ENCODE measurements around the gene HOXA7.

HOXA7 gene

DNA sequence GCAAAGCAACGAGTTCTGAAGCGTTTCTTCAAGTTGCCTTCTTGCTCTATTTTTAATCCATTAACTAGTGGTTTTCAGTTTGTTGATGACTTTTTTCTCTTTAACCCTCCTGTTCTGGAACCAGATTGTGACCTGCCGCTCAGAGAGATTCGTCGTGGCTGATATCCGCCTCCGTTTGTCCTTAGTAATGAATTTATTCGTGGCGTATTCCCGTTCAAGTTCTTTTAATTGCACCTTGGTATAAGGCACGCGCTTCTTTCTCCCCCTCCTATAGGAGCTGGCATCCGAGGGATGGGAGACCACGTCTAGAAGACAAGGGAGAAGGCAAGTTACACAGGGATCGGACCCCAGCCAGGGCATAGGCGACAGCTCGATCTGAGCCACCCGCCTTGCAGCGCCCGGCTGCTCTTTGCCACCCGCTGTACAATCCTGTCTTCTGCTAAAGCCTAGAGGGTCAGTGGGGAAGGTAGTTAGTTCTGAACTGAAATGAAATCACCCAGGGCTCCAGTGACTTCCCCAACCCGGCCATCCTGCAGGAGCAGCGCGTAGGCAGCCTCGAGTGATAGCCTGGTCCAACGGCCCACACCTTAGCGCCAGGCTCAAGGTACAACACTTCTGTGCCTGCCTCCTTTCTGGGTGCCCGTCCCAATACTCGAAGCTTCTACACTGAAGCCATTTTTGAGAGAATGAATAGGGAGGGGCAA is 41.8 kb upstream of the HOXA7 start:
- Histone ChIP-seq H3K4me3 (no peak overlapping the region), H3K27ac (no peak overlapping the region)
- TF ChIP-seq, protein P1, sequence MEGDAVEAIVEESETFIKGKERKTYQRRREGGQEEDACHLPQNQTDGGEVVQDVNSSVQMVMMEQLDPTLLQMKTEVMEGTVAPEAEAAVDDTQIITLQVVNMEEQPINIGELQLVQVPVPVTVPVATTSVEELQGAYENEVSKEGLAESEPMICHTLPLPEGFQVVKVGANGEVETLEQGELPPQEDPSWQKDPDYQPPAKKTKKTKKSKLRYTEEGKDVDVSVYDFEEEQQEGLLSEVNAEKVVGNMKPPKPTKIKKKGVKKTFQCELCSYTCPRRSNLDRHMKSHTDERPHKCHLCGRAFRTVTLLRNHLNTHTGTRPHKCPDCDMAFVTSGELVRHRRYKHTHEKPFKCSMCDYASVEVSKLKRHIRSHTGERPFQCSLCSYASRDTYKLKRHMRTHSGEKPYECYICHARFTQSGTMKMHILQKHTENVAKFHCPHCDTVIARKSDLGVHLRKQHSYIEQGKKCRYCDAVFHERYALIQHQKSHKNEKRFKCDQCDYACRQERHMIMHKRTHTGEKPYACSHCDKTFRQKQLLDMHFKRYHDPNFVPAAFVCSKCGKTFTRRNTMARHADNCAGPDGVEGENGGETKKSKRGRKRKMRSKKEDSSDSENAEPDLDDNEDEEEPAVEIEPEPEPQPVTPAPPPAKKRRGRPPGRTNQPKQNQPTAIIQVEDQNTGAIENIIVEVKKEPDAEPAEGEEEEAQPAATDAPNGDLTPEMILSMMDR (IDR thresholded peaks at IDR 0.05), result no peak
- DNase-seq (ENCODE audit: low spot score), result peak; percentile 60

DNA sequence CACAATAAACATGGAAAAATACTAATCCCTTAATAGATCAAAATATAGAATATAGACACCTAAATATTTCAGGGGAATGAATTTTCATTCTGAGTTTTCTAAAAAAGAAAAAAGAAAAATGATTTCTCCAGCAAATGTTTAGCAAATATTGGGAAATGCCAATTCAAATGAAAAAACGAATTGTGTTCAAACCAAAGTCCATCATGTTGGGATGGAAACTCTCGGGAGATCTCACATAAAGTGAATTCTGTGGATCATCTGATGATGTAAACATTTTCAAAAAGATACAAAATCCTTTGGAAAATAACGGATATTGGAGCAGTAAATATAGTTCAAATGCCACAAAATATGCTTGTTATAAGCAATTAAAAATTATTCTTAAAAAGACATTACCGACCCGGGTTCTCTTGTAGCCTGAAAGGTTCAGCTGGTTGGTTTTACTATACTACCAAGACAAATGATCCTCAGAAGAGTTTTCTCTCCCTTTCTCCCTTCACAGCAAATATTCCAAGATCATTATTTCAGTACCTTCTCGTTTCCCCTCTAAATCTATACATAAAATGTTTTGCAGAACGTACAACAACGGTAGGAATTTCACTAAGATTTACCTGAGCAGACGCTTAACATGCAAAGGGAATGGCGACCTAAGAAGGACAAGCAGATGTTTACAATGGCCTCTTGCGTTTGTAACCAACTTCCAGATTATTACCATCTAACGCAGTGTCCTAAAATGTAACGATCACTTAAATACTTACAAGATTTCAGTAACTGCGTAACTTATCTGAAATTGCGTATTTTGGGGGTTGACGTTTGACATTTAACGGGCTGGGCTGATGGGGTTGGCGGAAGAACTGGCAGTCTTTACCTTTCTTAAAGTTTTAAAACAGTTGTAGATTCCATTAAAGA is 40.9 kb upstream of the HOXA7 start:
- H3K27ac ChIP-seq, result no peak overlapping the region
- TF ChIP-seq, protein P1 (IDR thresholded peaks at IDR 0.05), result no peak
- no peak overlapping the region for H3K4me3 ChIP-seq
- DNase-seq (ENCODE audit: low spot score), result no peak

DNA sequence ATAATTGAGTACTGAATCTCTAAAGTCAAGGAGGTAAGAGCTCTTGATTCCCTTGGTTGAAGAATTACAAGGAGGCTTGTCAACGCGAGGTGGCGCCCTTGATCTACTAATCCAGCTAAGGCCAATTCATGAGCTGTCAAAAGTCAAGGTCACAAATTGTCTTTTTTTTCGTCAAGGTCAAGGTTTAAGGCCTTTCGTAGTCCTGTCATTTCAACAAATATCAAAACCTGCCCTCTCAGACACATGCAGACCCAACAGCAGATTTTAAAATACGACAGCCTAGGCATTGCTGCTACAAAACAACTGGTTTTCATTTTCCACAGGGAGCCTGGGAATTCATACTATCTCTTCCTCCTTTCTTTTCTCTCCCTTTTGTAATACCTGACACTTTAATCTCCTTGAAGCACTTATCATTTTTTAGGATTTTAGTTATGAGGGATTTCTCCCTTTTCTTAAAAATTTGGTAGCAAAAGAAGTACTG is 39.9 kb upstream of the HOXA7 start:
- Histone ChIP-seq H3K27ac (no peak overlapping the region), H3K4me3 (no peak overlapping the region)
- peak; percentile 77 for DNase-seq (ENCODE audit: low spot score)
- TF ChIP-seq, protein P1 (IDR thresholded peaks at IDR 0.05), result peak; percentile 53

DNA sequence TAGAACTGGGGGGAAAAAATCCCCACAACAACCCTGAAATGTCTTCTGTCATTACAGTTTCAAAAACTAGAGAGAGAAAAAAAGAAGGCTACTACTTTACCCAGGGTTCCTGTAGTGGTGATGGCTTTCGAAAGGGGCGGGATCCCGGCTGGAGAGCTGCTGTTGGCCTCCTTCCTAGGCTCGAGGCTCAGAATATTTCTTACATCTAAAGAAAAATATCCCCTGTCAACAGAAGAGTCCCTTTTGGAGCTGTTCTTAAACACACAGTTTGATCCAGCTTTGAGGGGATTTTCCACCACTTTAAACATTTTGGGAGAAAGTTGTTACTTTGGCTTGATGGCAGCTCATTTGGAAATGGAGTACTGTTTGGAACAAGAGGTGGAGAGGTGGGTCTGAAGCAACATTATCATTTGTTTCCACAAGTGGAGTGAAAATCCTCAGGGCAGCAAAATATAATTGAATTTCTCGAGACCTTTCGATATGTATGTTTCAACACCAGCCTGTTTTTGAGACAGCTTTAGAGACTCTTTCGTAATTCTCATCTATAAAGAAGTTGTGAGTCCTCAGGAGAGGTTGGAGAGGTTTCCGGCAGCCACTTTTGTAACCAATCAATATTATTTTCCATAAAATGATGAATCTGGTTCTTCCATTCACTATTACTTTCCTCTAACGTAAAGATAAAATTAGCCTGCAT is 38.4 kb upstream of the HOXA7 start:
- peak; percentile 1 for DNase-seq (ENCODE audit: low spot score)
- no peak overlapping the region for H3K27ac ChIP-seq
- TF ChIP-seq, protein P1 (IDR thresholded peaks at IDR 0.05), result no peak
- H3K4me3 ChIP-seq, result no peak overlapping the region

DNA sequence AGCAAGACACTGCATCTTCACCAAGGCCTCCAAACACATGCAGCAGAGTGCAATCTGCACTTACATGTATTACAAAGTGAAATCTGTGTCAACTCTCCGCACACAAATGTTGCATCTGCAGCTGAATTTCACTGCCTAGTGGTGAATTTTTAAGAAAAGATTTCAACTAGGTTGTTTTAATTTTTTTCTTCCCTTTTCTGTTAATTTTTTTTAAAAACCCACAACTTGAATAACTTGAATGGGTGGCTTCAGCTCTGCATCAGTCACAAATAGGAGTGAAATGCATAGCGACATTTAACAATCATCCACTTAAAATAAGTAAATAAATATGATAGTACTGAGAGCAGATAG is 37.5 kb upstream of the HOXA7 start:
- Histone ChIP-seq H3K4me3 (no peak overlapping the region), H3K27ac (no peak overlapping the region)
- TF ChIP-seq, protein P1 (IDR thresholded peaks at IDR 0.05), result no peak
- no peak for DNase-seq (ENCODE audit: low spot score)

DNA sequence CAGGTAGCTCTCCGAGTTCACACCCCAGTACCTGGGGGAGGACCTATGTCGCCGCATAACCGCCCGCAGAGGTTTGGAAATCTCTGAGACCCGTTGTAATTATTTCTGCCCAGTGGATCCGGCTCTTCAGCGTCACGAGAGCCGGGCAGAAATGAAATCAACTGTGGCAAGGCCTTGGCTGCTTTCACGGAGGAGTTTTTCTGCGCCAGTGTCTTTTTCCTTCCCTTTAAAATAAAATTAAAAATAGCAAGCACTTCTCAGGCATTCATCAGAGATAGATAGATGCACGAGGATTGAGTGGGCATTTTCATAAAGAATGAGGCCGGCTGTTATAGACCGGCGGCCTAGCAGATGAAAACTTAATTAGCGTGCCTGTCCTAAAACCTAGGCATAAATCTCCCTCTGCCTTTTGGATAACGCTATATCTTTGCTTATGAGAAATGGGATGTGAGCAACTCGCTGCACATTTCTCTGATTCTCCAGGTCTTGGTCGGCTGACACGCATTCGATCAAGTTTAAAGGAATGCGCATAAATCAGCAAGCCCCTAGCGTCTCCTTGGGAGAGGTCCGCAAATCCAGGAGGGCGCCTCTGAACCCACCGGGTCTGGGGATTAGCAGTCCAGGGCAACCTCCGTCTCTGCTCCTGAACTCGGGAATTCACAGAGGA is 37.0 kb upstream of the HOXA7 start:
- TF ChIP-seq, protein P1 (IDR thresholded peaks at IDR 0.05), result no peak
- DNase-seq (ENCODE audit: low spot score), result peak; percentile 63
- Histone ChIP-seq H3K4me3 (peak overlapping the region; percentile 65), H3K27ac (no peak overlapping the region)

Measured in coronary artery (tissue), 2 donors.